ENCODE measurements around the gene C8B.

Gene C8B

DNA sequence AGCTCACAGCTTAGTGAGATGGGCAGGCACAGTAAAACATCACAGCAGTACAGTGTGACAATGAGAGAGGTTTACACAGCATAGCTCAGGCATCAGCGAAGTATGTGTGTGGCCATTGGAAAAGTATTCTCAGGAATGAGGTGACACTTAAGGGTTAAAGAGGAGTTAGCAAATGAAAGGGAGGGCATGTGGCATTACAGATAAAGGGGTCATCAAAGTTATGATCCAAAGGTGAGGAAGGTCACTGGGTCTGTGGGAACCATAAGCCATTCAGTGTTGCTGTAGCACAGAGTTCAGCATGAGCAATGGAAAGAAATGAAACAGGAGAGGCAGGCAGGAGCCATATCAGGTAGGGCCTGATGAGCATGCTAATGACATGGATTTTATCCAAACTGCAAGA, 4.5 kb upstream of the C8B start:
- DNase-seq, result no peak

DNA sequence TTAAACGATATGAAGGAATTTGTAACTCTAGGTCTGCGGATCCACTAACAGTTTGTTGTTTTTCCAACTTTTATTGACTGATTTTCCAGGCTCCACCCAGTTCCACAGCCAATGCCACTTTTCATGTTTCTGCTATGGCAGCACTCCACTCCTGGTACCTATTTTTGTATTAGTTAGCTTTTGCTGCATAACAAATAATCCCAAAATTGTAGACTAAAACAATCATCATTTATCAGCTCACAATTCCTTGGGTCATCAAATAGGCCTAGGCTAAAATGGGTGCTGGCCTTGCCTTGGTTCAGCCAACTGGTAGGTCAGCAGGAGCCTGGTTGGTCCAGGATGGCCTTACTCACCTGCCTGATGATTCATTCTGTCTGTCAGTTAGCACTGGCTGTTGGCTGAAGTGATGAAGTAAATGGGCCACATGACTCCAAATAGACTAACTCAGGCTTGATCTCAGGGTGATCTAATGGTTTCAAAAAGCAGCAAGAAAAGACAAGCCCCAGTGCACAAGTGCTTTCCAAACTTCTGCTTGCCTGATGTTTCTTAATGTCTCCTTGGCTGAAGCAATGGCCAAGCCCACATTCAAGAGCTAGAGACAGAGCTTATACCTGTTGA, 3.2 kb upstream of the C8B start:
- no peak for DNase-seq

DNA sequence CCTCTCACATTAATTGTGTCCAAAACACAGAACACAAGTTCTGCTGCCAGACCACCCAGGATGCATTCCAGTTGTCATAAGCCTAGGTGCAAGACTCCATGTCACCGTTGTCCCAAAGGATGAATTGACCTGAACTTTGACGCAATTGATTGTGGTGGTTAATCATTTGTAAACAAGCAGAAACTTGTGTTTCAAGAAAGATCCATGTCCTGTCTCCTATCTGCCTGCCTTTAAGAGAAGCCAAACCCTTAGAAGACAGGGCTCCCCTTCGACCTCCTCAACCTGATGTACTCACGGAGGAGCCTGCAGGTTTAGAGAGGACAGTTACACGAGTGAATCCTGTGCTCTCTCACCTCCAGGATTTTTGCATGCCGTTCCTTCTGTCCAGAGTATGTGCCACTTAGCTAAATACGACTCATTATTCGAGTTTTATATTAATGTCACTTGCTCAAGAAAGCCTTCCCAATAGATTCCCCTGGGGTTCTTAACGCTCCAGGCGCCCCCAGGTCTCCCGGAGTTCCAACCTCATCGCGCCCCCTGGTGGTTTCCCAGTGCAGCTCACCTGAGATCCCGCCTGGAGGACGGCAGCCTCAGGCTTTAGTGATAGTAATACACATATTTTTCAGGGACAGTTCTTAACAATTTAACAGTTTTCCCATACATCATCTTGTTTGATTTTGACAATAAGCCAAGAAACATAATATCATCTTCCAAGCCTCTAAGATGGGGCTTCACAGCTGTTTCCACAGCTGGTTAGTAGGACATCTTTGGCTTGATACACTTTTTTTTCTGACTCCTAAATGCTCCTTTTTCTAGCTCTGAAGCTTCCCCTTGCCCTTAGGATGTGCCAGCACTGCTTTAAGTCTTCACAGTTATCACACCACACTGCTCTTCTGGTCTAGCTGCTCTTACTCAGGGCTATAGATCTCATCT, 2.4 kb upstream of the C8B start:
- DNase-seq, result peak; percentile 15

DNA sequence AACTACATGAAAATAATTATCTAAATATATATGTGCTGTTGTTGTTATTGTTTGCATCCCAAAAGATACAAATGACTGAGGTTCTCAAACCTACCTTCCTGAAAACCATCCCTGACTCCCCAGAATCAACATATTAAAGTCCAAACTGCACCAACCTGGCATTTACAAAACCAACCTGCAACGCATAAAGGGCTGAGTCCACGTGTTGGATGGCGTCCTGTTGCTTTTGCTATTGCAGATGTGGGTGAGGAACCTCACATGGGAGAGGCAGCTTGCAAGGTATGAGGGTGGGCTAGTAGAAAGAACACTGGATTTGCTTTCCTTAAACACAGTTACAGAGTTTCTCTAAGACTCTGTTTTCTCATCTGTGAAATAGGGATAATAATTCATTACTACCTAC, 1.5 kb upstream of the C8B start:
- no peak for DNase-seq

DNA sequence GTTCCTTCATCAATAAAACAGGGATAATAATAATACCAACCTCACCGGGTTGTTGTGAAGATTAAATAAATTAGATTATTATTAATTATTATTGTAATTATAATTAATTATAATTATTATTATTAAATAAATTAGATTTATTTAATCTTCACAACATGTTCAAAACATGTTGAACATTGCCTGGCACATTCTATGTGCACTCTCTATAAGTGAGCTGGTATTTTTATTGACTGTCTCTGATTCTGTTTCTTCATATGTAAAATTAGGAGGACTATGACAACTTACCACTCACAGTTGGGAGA, 834 bp upstream of the C8B start:
- DNase-seq, result no peak

DNA sequence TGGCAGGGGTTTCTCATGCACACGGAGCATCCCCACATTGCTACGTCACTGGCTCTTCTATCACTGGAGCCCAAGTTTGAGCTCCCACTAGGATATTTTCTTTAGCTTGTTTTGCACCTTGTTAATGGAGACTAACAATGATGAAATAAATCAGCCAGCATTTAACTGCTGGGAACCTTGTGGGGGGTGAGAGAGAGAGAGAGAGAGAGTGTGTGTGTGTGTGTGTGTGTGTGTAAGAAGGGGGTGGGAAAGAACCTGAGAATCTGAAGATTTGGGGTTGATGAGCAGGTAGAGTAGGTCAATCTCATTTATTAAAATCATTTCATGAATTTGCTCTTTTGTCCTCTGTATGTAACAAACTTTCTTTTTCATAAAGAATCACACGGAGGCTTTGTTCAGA, 624 bp downstream of the C8B start:
- DNase-seq, result no peak

DNA sequence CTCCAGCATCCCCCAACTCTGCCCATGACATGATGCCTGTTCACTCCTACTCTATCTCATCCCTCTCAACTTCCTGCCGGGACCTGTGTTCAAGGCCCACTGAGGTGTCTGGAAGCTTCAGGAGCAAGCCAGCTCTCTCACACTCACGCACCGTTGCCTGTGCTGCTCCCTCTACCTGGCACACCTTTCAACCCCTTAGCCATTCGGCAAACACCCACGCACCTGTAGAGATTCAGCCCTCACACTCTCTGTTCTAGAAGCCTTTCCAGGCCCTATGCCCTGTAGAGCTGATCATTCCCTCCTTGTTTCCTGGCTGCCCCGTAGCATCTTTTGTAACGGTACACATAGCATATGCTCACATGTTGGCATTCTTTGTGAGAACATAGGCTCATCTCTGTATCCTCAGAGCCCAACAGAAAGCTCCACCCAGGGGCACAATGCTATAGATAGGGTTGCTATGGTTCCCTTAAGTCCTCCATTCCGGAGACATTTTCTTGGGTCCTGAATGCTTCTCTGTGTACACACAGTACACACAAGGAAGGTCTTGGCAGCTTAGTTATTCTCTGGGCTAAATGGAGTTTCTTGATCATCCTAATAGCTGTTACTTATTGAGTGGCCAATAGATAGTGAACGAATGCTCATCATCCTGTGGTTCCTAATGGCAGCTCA, 1.3 kb downstream of the C8B start:
- no peak for DNase-seq

DNA sequence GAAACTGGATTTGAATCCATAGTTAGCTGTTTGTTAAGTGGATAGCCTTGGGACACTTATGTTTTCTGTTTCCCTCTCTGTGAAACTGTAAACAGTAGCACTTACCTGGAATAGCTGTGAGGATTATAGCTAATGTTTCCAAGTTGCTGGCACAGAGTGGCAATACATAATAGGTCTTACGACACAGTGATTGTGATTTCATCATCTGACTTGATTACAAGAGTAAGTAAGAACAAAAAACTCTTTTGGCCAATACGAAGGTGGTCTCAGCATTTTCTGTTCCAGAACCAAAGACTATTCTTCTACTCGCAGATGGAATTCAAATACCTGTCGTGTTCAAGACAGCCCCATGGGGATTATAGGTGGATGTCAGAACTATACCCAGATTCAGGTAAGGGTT, 2.1 kb downstream of the C8B start:
- DNase-seq, result no peak

DNA sequence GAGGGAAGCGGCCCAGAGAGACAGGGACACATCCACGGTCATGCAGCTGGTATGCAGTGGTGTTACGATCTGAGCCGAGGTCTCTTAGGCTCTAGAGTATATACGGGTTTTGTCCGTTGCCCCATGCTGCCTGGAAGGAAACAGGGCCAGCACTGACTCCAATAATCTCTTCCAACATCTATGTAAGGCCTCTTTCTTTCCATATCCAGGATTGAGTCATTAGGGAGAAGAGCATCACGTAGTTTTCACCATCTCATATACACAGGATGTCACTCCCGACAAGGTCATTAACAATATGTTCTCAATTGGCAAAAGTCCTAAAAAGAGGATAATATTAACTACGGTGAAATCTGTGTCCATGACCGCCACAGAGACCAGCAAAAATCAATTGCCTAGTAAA, 4.4 kb downstream of the C8B start:
- DNase-seq, result no peak

DNA sequence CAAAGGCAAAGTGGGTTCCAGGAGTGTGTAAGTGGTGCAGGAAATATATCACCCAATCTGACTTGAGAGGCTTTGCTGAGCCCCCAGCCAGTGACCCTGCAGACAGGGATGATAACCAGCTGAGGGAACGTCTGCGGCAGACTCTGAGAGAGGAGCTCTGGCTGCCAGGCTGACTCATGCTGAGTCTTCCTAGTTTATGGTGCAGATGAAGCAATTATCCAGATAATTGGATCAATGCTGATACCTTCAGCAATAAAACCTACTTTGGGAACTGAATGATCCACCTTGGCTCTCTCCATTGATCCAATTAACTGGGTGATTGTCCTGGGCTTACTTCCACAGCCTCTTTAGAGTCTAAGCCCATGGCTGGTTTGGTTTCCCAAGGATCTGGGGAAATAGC, 7.3 kb downstream of the C8B start:
- peak; percentile 85 for DNase-seq

DNA sequence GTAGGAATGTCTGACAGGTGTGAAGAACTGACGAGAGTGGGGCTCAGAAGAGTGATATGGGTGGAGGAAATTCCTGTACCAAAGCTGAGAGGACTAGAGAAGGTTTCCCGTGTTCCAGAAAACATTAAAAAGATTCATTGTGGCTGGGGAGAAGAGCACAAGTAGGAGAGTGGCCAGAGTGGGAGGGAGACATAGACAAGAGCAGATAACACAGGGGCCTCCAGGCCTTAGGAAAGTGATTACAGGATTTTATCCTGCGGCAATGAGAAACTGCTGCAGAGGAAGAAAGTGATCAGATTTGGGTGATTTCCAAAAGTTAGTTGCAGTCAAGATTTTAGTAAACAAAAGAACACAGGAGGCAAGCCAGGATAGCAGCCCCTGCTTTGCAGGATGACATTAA, 7.9 kb downstream of the C8B start:
- DNase-seq, result no peak

DNA sequence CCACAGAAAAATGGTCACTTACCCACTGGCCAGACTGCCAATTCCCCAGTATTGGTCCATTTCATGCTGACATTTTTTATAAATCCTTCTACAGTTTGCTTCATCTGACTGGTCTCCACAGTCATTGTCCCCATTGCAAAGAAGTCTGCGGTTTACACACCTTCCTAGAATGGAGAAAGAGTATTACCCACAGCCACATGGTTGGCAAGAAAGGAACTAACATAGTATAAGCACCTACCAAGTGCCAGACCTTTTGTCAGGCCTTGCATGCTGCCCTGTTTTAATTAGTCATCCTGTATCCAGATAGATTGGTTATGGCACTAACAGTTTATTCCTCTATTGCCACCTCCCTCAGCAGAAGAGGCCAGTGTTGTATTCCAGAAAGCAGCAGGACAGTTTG, 11.2 kb downstream of the C8B start:
- DNase-seq, result no peak

DNA sequence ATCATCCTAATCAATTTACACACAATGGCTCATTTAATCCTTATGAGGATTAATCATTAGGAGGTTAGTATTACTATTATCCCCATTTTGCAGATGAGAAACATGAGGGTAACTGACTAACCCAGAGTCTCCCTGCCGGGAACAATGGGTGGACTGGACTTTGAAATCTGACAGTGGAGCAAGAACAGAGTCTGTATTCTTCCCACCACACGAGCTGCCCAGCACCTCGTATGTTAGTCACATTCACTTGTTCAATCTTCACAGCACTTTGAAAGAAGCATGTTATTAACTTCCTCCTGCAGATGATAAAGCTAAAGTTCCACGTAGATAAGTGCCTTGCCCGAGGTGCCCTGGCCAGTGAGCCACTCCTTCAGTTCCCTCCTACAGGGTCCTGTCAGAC, 12.4 kb downstream of the C8B start:
- DNase-seq, result no peak

DNA sequence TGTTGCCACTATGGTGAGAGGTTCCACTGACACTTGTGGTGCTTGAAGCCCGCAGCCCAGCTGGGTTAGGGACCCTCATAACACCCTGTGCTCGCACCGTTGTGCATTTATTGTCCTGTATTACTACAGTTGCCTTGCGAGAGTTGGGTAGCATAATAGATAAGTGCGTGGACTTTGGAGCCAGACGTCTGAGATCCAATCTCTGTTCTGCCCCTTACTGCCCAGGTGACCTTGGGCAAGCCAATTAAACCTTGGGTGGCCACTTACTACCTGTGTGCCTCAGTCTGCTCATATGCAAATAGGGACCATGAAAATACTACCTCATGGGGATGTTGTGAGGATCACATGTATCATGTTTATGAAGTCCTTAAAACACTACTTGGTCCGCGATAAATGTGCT, 13.3 kb downstream of the C8B start:
- no peak for DNase-seq

DNA sequence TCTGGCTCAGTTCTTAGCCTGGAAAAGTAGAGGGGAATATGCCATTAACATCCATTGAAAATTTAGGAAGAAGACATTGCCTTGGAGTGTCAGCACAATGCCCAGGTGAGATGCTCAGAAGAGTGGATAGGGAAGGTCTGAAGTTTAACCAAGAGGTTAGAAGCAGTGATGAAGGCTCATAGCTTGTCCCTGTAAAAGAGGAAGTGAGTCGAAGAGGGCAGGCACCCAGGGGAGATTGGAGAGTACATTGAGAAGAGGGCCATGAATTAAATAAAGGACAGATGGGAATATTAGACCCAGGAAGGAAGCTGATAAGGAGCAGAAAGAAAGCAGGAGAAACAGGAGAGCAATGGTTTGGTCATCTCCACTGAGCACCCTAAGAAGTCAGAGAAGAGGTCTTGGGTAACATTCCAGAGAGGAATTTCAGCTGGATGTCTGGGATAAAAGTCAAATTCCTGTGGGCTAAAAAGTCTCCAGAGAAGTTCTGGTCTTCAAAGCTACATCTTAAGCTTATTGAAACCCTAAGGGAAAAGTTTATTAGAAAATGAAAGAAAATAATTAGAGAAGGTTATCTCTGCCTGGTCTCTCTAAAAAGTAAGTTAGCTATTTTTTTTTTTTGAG, 17.3 kb downstream of the C8B start:
- DNase-seq, result peak; percentile 76

DNA sequence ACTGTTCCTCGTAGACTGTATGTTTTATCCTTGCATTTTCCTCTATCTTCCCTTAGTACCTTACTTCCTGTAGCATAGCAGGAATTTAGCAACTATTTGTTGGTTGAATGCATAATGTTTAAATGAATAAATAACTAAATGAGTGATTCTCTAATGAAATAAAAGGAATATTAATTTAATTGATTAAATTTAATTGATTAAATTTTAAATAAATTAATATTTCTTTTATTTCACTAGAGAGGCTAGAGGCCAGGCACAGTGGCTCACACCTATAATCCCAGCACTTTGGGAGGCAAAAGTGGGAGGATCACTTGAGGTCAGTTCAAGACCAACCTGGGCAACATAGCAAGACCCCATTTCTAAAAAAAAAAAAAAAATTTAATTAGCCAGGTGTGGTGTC, 25.8 kb downstream of the C8B start:
- DNase-seq, result no peak

DNA sequence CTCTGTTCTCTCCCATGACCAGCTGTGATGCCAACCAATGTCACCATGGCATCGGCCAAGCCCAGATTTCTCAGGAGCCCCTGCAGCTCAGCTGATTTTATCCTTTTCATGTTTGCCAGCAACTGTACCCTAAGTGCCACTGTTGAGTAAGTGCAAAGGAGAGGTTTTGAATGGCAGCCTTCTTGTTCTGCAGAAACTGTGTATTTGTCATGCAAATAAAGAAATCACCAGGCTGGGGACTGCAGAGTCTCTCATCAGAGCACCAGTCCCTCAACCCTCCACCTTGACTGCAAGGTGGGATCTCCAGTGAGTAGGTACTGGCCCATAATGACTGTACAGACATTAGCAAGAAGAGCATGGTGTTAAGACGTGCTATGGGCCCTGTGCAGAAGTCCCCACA, 26.6 kb downstream of the C8B start:
- no peak for DNase-seq

DNA sequence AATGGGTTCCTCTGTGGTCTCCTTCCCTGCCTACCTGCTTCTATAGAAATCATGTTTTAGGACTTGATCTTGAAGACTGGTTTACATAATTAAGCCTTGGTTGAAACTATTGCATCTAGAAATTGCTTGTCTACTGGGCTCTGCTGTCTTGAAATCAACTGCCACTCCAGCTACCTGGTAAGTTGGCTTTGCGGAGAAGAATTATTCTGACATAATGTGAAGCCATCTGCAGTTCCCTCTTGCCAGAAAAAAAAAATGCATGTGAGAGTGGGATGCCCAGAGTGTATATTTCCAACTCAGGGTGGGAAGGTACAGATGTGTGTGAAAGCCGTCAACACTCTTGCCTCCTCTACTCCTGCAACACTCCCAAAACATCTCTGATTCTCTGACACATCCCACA, 27.2 kb downstream of the C8B start:
- no peak for DNase-seq

DNA sequence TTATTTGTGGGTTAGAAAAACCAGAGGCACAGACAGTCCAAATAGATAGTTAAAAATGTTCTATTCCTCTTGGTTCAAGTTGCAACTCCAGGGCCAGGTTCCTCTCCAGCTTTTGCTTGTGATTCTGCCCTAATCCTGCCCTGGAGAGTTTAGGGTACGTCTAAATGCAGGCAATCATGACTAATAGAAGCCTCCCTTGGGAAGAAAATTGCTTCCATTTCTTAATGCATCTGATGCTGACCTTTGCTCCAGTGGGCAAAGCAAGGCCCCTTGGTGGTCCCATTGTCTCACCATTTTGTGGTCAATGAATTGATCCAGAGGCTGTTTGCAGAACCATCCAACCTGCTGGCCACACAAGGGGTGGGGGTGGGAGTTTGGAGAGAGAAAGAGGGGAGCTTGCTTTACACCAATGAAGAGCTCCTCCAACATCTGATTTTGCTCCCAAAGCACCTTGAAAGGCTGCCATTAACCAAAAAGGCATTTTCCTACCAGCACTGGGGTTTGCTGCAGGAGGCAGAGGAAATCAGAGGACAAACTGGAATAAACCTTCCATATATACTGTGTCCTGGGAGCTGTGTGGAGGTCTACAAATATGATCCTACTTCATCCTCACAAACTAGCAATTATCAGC, 31.3 kb downstream of the C8B start:
- peak; percentile 92 for DNase-seq

DNA sequence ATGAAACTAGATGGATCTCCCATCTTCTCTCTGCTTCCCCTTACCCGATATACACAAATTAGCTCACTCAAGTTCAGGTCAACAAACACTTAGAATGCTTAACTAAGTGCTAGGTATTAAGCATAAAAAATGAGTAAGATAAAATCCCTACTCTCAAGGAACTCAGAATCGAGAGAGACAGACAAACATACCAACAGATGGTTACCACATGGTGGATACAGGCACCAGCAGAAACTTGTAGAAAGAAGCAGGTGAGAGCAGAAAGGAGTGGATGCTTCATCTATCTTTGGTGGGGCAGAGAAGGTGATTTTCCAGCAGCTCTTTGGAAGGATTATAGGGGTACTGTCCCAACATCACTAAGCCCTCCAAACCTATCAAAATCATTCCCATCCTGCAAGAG, 32.2 kb downstream of the C8B start:
- DNase-seq, result peak; percentile 30

DNA sequence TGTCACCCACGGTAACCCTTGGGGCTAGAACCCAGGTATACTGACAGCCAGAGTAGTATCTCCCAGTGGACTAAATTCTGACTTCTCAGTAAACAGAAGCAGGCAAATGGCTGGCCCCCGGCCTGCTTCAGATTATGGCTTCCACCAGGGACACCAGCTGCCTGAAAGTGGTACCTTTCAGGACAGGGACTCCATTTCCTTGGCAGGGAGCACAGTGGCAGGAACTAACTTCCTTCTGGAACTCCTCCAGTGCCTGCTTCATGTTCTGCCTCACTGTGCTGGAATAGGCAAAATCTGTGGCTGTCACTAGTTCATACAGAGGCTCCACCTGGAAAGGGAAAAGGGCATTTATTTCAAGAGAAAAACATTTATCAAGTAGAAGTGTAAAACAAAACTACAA, 32.7 kb downstream of the C8B start:
- no peak for DNase-seq

DNA sequence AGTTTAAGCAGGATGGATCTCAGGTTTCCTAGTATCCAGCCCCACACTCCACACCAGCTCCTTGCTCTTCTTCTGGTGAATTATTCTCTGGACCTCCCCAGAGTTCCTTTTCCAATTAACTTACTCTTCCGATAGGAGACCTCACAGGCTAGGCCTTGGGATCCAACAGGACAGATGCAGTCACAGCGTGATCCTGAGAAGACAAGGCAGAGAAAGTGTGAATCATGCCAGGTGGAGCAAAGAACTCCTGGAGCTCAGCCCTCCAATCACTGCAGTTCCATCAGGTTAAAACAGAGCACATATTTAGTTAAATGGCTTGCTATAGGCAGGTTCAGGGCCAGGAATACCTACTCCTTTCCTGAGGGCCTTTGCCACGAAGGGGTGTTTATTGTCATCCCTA, 34.1 kb downstream of the C8B start:
- DNase-seq, result peak; percentile 12

DNA sequence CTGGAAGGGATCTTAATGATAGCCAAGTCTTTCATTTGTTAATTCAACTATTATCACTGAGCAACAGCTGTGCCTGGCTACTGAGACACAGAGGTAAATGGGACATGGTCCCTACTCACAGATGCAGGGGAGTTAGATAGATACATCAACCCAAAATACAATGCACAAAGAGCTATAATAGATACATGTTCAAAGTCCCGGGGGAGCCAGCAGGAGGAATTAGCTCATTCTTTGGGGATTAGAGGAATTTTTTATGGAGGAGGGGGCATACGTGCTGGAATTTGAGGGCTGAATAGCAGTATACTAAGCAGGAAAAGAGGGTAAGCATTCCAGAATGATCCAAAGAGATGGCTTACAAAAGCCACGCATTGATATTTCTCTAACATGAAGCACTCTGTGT, 34.6 kb downstream of the C8B start:
- DNase-seq, result peak; percentile 53

Measured in fibroblast of skin of abdomen (primary cell).